Ramos (cell line): Measurements from ENCODE around the gene DPP7.

Experiments used
- in situ Hi-C: fragments of 300-500 bp; cut with MboI; formaldehyde crosslinking; loops from one replicate; pipeline ENCODE4 v1.14.3; 2022; ENCODE audit warnings: low sequenced_read_pairs; ENCODE audit not compliant: unreplicated experiment

Gene DPP7

GRCh38 chr9:137077010-137077747, 37.4 kb downstream of the DPP7 start, which contains the start of gene UAP1L1:
UAP1L1 (plus strand) TSS chr9:137077517; CDS start chr9:137077533, 16 bp downstream.
- in situ Hi-C loops = no loop called here

DNA sequence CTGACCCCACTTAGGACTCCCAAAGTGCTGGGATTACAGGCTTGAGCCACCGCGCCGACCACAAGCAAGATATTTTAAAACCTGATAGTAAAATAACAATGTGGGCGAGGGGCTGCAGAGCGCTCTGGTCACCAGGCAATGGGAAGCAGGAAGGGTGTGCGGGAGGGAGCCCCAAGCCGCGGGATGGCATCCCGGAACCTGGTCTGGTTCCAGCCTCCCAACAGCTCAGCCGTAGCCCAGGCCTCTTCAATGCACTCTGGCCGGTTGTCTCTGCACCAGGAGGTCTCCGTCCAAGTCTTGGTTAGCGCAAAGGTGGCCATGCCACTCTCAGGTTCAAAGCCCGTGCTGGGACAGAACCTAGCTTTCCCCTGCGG, 37.9 kb downstream of the DPP7 start:
- in situ Hi-C loops = no loop called here

DNA sequence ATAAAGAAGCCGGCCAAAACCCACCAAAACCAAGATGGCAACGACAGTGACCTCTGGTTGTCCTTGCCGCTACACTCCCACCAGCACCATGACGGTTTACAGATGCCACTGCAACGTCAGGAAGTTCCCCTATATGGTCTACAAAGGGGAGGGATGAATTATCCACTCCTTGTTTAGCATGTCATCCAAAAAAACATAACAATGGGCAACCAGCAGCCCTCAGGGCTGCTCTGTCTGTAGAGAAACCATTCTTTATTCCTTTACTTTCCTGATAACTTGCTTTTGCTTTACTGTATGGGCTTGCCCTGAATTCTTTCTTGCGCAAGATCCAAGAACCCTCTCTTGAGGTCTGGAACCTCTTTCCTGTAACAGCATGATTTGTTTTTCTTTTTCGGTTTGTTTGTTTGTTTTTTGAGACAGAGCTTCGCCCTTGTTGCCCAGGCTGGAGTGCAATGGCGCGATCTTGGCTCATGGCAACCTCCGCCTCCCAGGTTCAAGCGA, 39.2 kb downstream of the DPP7 start:
- in situ Hi-C loops = no loop called here

DNA sequence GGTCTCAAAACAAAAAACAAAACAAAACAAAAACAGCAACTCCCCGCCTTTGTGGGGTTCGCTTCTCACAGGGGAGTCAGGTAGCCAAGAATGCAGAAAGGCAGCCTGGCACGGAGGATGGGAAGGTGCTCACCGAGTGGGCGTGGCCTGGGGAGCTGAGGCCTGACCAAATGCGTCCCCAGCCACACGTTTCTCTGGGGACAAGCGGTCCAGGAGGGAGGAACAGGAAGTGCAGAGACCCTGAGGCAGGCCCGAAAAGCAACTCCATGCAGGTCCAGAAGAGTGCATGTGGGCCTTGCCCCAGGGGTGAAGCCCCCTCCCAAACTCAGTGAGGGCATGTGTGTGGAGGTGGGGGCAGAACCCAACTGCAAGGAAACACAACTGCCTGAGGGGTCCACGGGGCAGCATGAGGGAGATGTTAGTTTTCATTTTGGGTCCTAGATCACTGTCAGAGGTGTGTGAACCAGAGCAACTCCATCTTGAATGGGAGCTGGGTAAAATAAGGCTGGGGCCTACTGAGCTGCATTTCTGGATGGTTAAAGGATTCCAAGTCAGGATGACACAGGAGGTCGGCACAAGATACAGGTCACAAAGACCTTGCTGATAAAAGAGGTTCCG, 39.8 kb downstream of the DPP7 start:
- in situ Hi-C loops = loop anchor here (25.0 kb wide), 1 partner anchor 363 kb away; the partner anchor contains the start of gene ENTPD8

- in situ Hi-C loops = loop anchor here (25.0 kb wide), 1 partner anchor 363 kb away; the partner anchor contains the start of gene ENTPD8
These were observed 40.5 kb downstream of the DPP7 start for GRCh38 chr9:137073992-137074399.

- in situ Hi-C loops = loop anchor here (25.0 kb wide), 1 partner anchor 366 kb away; the partner anchor contains the start of gene ENTPD8
These were observed 43.3 kb downstream of the DPP7 start for GRCh38 chr9:137071282-137071681.

- in situ Hi-C loops = loop anchor here (25.0 kb wide), 1 partner anchor 366 kb away; the partner anchor contains the start of gene ENTPD8
These were observed 43.6 kb downstream of the DPP7 start for GRCh38 chr9:137070906-137071275.

GRCh38 chr9:137070201-137070905, 44.2 kb downstream of the DPP7 start, which contains the start of gene SAPCD2:
SAPCD2 (minus strand) TSS chr9:137070557; CDS start chr9:137070460, 97 bp downstream.
- in situ Hi-C loops = loop anchor here (25.0 kb wide), 1 partner anchor 367 kb away; the partner anchor contains the start of gene ENTPD8

DNA sequence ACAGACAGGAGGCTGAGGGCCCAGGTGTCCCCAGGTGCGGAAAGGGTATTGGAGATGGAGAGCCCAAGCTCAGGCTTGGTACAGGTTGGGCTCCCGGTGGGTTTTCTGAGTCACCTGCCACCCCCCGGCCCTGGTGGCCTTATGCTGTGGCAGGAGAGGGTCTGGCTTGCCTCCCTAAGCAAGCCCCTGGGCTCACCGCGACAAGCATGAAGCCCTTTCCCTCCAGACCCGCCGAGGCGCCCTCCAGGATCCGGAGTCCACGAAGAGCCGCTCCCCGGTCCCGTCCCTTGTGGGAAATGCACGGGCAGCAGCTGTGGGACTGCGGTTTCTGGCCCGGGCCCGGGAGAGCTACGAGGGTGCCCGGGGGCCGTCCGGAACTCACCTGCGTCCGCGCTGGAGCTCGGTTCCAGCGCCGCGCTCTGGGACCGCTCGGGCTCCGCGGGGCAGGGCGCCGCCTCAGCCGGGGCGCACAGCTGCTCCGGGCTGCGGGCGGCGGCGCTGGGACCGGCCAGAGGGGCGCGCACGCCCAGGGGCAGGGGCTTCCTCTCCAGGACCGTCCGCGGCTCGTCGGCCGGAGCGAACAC, 44.9 kb downstream of the DPP7 start:
- in situ Hi-C loops = loop anchor here (25.0 kb wide), 1 partner anchor 368 kb away; the partner anchor contains the start of gene ENTPD8

DNA sequence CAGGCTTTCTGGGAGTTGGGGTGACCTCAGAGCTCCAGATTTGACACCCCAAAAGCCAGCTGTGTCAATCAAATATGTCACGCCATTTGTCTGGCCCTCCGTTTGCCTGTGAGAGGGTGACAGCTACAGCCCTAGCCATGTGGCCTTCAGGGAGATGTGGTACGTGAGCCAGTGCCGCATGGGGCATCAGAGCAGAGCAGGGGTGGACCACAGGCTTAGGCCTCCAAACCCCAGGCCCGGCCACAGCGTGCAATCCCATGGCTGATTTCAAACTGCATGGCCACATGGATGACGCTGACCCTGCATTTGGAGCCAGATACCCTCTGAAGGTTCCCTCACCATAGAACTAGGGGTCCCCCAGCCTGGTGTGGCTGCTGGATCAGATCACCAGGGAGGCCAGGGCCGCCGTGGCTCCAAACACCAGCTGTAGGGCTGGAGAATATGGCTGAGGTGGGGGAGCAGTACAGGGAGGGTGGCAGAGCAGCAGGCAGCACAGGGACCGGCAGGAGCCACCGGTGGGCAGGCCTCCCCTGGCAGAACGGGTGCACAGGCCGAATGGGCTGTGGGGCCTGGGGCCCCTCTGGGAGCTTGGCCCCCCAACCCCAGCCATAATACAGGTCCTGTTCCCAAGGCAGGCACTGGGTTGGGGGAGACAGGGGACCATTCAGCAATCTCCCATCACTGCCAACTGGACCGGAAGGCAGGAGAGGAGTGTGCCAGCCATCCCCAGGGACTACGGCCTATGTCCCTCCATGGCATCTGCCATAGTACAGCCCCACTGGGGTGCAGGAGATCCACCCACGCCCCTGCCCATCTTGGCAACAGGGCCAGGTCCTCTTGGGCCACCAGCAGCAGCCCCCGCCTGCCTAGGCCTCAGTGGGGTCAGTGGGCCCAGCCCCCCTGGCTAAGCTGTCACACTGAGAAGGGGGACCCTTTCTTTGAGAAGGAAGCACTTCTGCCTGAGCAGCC, 45.7 kb downstream of the DPP7 start:
- in situ Hi-C loops = loop anchor here (25.0 kb wide), 1 partner anchor 368 kb away; the partner anchor contains the start of gene ENTPD8

- in situ Hi-C loops = loop anchor here (25.0 kb wide), 1 partner anchor 369 kb away; the partner anchor contains the start of gene ENTPD8
These were observed 46.5 kb downstream of the DPP7 start for GRCh38 chr9:137067860-137068538.

DNA sequence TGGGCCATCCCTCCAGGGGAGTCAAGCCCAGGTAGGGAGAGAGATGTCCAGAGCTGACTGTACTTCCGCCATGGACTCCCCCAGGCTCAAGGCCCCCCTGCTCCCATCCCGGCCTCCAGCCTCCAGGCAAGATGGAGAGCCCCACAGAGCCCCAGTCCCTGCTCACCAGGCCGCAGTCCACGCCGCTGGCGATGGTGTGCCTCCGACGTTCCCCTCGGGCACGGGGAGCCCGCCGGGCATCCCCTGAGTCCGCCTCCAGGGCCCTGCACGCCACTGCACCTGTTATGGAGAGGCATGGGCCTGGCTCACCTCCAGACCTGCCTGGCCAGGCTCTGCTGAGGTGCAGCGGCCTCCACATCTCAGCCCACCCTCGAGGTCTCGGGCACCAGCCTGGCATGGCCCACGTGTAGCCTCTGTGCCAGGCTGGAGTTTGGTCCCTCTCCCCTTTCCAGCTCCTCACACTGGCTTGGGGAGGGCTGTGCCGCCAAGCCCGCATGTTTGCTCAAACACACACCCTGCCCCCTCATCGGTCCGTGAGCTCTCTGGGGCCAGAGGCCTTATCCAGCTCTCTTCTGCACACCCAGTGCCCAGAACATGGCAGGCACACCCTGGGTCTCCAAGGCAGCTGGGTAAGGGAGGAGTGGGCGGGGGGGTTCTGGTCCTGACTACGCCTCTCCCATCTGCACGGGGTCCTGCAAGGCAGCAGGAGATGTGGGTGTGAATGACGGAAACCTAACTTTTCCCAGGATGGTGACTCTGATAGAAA, 48.3 kb downstream of the DPP7 start:
- in situ Hi-C loops = loop anchor here (25.0 kb wide), 1 partner anchor 371 kb away; the partner anchor contains the start of gene ENTPD8

DNA sequence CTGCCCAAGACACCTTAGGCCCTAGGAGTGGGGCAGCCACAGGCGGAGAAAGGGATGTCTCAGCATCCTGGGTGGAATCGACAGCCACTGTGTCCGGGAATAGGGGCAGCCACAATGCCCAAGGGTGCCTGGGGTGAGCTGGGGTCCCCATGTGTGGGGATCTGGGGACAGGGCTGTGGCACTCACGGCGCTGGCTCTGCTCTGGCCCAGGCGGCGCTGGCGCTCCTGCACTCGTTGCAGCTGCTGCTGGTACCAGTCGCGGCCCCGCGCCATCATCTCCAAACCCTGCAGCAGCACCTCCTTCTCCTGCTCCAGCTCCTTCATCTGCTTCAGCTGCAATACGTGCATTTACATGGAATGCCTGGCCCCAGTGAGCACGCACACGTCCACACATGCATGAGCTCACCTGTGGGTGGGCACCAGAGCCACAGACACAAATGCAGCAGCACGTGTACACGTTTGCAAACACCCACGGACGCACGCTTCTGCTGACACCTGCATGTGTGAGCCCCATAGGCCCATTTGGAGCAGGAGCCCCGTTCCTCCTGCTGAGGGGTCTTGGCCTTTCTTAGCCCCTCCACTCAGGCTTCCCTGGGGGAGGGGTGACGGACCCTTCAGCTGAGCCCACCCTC, 49.1 kb downstream of the DPP7 start:
- in situ Hi-C loops = loop anchor here (25.0 kb wide), 1 partner anchor 372 kb away; the partner anchor contains the start of gene ENTPD8

- in situ Hi-C loops = loop anchor here (25.0 kb wide), 1 partner anchor 372 kb away; the partner anchor contains the start of gene ENTPD8
These were observed 49.7 kb downstream of the DPP7 start for GRCh38 chr9:137064880-137065164.

GRCh38 chr9:137064027-137064879, 50.3 kb downstream of the DPP7 start:
- in situ Hi-C loops = loop anchor here (25.0 kb wide), 1 partner anchor 373 kb away; the partner anchor contains the start of gene ENTPD8
